Activated naive CD4-positive, alpha-beta T cell treated with anti-CD3 and anti-CD28 coated beads for 36 hours (primary cell): ENCODE measurements around the gene MTCH1. TPM values are rescaled to one million over a fixed set of nuclear protein-coding genes. Genes with fewer than 3 reads are reported as not detected.

ENCODE experiments used
- CTCF ChIA-PET: fragments of 350-600 bp; sonication (Branson Sonifier 250); formaldehyde crosslinking; loops from one replicate; lab custom pipeline; 2021; ENCODE audit warnings: antibody characterized with exemption; lab: Charles Lee
- DNase-seq: peaks from one replicate; pipeline ENCODE4 v3.0.0-alpha.2; 2020
- H3K27ac Mint-ChIP-seq: one replicate; pipeline ENCODE4 v1.8.0; 2021; ENCODE audit warnings: mild to moderate bottlenecking, mixed read lengths
- H3K27me3 Mint-ChIP-seq: one replicate; pipeline ENCODE4 v1.8.0; 2021; ENCODE audit warnings: low read depth, mixed read lengths
- H3K36me3 Mint-ChIP-seq: one replicate; pipeline ENCODE4 v1.8.0; 2021; ENCODE audit warnings: low read depth, mixed read lengths
- H3K4me1 Mint-ChIP-seq: one replicate; pipeline ENCODE4 v1.8.0; 2021; ENCODE audit warnings: low read depth, mixed read lengths
- H3K4me3 Mint-ChIP-seq: one replicate; pipeline ENCODE4 v1.8.0; 2021; ENCODE audit warnings: mild to moderate bottlenecking, moderate library complexity, mixed read lengths
- H3K9me3 Mint-ChIP-seq: one replicate; pipeline ENCODE4 v1.8.0; 2021; ENCODE audit warnings: mixed read lengths
- intact Hi-C: fragments of 100-400 bp; cut with micrococcal nuclease; formaldehyde crosslinking; loops from one replicate; pipeline ENCODE4 v1.15.1; 2023
- total RNA-seq, 2 experiments: library from RNA; stranded (reverse); gene quantifications; one replicate each; pipeline ENCODE4 v1.2.3, GENCODE V29; 2021

The MTCH1 gene
- total RNA-seq, 2 experiments from 2014 or later: 97.4 to 101 TPM

- CTCF ChIA-PET: interaction anchor here (0.5 to 1.2 kb wide), 3 partner anchors 55 to 78 kb away, joined by 3 to 4 read pairs (median 3); no protein-coding TSS in a partner anchor
- DNase-seq: peak; percentile 90
- Mint-ChIP-seq H3K36me3 (peaks cover 4% of the 10 kb centered on the region), H3K4me1 (peaks cover 30% of the 10 kb centered on the region), H3K27me3 (no peaks in the 10 kb centered on the region), H3K27ac (peak overlapping the region; percentile 39), H3K9me3 (no peaks in the 10 kb centered on the region), H3K4me3 (peak overlapping the region; percentile 9)
- intact Hi-C loops: loop anchor here (5.0 kb wide), 1 partner anchor 51 kb away; no protein-coding TSS in a partner anchor
Observed at GRCh38 chr6:36962874-36963273, 23.1 kb downstream of the MTCH1 start.

- no peak overlapping the region for H3K4me3 Mint-ChIP-seq
Observed at GRCh38 chr6:36961441-36962435, 24.3 kb downstream of the MTCH1 start.

GRCh38 chr6:36959555-36960250 lies 26.3 kb downstream of the MTCH1 start:
- no peak for DNase-seq
- Mint-ChIP-seq H3K36me3 (no peaks in the 10 kb centered on the region), H3K9me3 (no peaks in the 10 kb centered on the region), H3K27me3 (no peaks in the 10 kb centered on the region), H3K27ac (no peak overlapping the region), H3K4me3 (no peak overlapping the region), H3K4me1 (peaks cover 42% of the 10 kb centered on the region)
- CTCF ChIA-PET: no interaction called here
- intact Hi-C loops: loop anchor here (5.0 kb wide), 1 partner anchor 47 kb away; no protein-coding TSS in a partner anchor

More at GRCh38 chr6:36961441-36962435, 24.3 kb downstream of the MTCH1 start:
- no peak for DNase-seq
- intact Hi-C loops: loop anchor here (5.0 kb wide), 1 partner anchor 49 kb away; no protein-coding TSS in a partner anchor
- Mint-ChIP-seq H3K27me3 (no peaks in the 10 kb centered on the region), H3K9me3 (no peaks in the 10 kb centered on the region), H3K4me1 (peaks cover 30% of the 10 kb centered on the region), H3K27ac (no peak overlapping the region), H3K36me3 (peaks cover 1% of the 10 kb centered on the region)
- CTCF ChIA-PET: interaction anchor here (1.2 kb wide), 2 partner anchors 56 to 77 kb away, joined by 3 to 4 read pairs; no protein-coding TSS in a partner anchor

- Mint-ChIP-seq H3K27me3 (no peaks in the 10 kb centered on the region), H3K4me1 (peaks cover 42% of the 10 kb centered on the region)
Observed at GRCh38 chr6:36958775-36959554, 27.0 kb downstream of the MTCH1 start.

GRCh38 chr6:36957773-36958271 lies 28.2 kb downstream of the MTCH1 start:
- Mint-ChIP-seq H3K4me3 (no peak overlapping the region), H3K27ac (no peak overlapping the region), H3K4me1 (peaks cover 32% of the 10 kb centered on the region), H3K36me3 (no peaks in the 10 kb centered on the region), H3K27me3 (no peaks in the 10 kb centered on the region), H3K9me3 (no peaks in the 10 kb centered on the region)
- CTCF ChIA-PET: interaction anchor here (1.1 kb wide), 1 partner anchor 11 kb away, joined by 3 read pairs; no protein-coding TSS in a partner anchor
- intact Hi-C loops: no loop called here
- no peak for DNase-seq

More at GRCh38 chr6:36958775-36959554, 27.0 kb downstream of the MTCH1 start:
- Mint-ChIP-seq H3K9me3 (no peaks in the 10 kb centered on the region), H3K27ac (no peak overlapping the region), H3K4me3 (no peak overlapping the region), H3K36me3 (no peaks in the 10 kb centered on the region)
- intact Hi-C loops: no loop called here
- CTCF ChIA-PET: no interaction called here
- DNase-seq: no peak

GRCh38 chr6:36956446-36956820 lies 29.6 kb downstream of the MTCH1 start:
- CTCF ChIA-PET: interaction anchor here (0.8 to 1.1 kb wide), 2 partner anchors 9 to 61 kb away, joined by 3 to 4 read pairs; no protein-coding TSS in a partner anchor
- no peak overlapping the region for H3K27ac Mint-ChIP-seq
- no peaks in the 10 kb centered on the region for H3K9me3 Mint-ChIP-seq
- H3K4me3 Mint-ChIP-seq: no peak overlapping the region
- no peaks in the 10 kb centered on the region for H3K27me3 Mint-ChIP-seq
- intact Hi-C loops: no loop called here
- H3K36me3 Mint-ChIP-seq: no peaks in the 10 kb centered on the region
- peaks cover 26% of the 10 kb centered on the region for H3K4me1 Mint-ChIP-seq
- no peak for DNase-seq

- peaks cover 26% of the 10 kb centered on the region for H3K4me1 Mint-ChIP-seq
- no peak for DNase-seq
- CTCF ChIA-PET: interaction anchor here (0.8 kb wide), 1 partner anchor 62 kb away, joined by 4 read pairs; no protein-coding TSS in a partner anchor
Observed at GRCh38 chr6:36955671-36956445, 30.1 kb downstream of the MTCH1 start.

GRCh38 chr6:36955136-36955535 lies 30.9 kb downstream of the MTCH1 start:
- CTCF ChIA-PET: interaction anchor here (1.8 kb wide), 1 partner anchor 63 kb away, joined by 5 read pairs; no protein-coding TSS in a partner anchor
- H3K27ac Mint-ChIP-seq: no peak overlapping the region
- no peaks in the 10 kb centered on the region for H3K27me3 Mint-ChIP-seq
- intact Hi-C loops: no loop called here
- no peaks in the 10 kb centered on the region for H3K9me3 Mint-ChIP-seq
- DNase-seq: no peak
- H3K4me3 Mint-ChIP-seq: no peak overlapping the region
- H3K4me1 Mint-ChIP-seq: peaks cover 26% of the 10 kb centered on the region
- H3K36me3 Mint-ChIP-seq: no peaks in the 10 kb centered on the region

More at GRCh38 chr6:36955671-36956445, 30.1 kb downstream of the MTCH1 start:
- Mint-ChIP-seq H3K4me3 (no peak overlapping the region), H3K9me3 (no peaks in the 10 kb centered on the region), H3K27ac (no peak overlapping the region), H3K27me3 (no peaks in the 10 kb centered on the region), H3K36me3 (no peaks in the 10 kb centered on the region)
- intact Hi-C loops: no loop called here

GRCh38 chr6:36954262-36954931 lies 31.6 kb downstream of the MTCH1 start, which contains the start of gene PI16:
Gene PI16, plus strand, starts transcription at chr6:36954738. Its CDS starts 23 bp downstream, at chr6:36954761.
- no peak within 1 kb of the TSS for H3K27ac Mint-ChIP-seq
- no peak for DNase-seq
- CTCF ChIA-PET: interaction anchor here (1.8 kb wide), 1 partner anchor 64 kb away, joined by 5 read pairs; no protein-coding TSS in a partner anchor

GRCh38 chr6:36953931-36954261 lies 32.1 kb downstream of the MTCH1 start:
- Mint-ChIP-seq H3K4me1 (peaks cover 32% of the 10 kb centered on the region), H3K27ac (no peak overlapping the region), H3K27me3 (no peaks in the 10 kb centered on the region), H3K9me3 (no peaks in the 10 kb centered on the region), H3K36me3 (no peaks in the 10 kb centered on the region), H3K4me3 (no peak overlapping the region)
- DNase-seq: no peak
- intact Hi-C loops: no loop called here
- CTCF ChIA-PET: interaction anchor here (1.8 kb wide), 1 partner anchor 64 kb away, joined by 5 read pairs; no protein-coding TSS in a partner anchor

More at GRCh38 chr6:36954262-36954931, 31.6 kb downstream of the MTCH1 start, which contains the start of gene PI16:
- no peaks in the 10 kb centered on the region for H3K36me3 Mint-ChIP-seq
- H3K4me1 Mint-ChIP-seq: peaks cover 32% of the 10 kb centered on the region
- peak within 1 kb of the TSS; percentile 7 for H3K4me3 Mint-ChIP-seq
- no peaks in the 10 kb centered on the region for H3K27me3 Mint-ChIP-seq
- H3K9me3 Mint-ChIP-seq: no peaks in the 10 kb centered on the region
- intact Hi-C loops: no loop called here
